Prostate gland (tissue), 2 donors: ENCODE measurements around the gene CRMP1.

Experiments
- POLR2AphosphoS5 ChIP-seq: sonication (generic); formaldehyde crosslinking; IDR thresholded peaks from one replicate; pipeline ENCODE4 v1.6.1; 2017; ENCODE audit warnings: antibody characterized with exemption
- TF ChIP-seq, protein P1 (sequence below), 4 experiments: fragments of 200-600 bp in 2 of 4; fragments of 450-650 bp in 2 of 4; sonication (generic) in 2 of 4; IDR thresholded peaks; 1 replicate in 3 of 4; 2 replicates in 1 of 4; pipeline ENCODE4 v1.5.1; 2016 to 2019; ENCODE audit warnings: antibody characterized with exemption in 4 of 4, mild to moderate bottlenecking in 2 of 4, moderate library complexity in 2 of 4

DNA sequence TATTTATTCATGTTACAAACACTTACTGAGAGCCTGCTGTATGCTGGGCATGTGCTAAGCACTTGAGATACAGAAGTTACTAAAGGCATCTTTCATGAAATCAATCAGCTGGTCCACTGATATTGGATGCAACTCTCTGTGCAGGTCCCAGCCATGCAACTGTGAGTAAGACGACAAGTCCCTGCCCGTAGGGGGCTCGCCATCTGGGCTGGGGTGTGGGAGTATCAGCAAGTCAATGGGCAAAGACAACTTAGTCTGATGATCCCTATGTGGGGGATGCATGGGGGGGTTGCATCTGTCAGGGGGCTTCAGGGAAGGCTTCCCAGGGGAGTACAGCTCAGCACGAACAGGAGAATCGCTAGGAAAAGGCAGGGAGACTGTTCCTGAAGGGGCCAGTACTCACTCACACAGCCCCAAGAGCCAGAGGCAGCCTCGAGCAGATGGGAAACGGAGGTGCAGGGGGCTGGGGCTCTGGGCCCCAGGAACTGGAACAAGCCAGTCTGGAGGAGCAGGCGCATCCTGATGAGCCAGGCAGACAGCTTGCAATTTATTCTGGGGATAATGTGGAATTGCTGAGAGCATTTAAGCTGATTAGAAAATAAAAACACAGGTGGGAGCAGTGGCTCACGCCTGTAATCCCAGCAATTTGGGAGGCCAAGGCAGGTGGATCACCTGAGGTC lies 40.2 kb downstream of the CRMP1 start:
- TF ChIP-seq, protein P1, sequence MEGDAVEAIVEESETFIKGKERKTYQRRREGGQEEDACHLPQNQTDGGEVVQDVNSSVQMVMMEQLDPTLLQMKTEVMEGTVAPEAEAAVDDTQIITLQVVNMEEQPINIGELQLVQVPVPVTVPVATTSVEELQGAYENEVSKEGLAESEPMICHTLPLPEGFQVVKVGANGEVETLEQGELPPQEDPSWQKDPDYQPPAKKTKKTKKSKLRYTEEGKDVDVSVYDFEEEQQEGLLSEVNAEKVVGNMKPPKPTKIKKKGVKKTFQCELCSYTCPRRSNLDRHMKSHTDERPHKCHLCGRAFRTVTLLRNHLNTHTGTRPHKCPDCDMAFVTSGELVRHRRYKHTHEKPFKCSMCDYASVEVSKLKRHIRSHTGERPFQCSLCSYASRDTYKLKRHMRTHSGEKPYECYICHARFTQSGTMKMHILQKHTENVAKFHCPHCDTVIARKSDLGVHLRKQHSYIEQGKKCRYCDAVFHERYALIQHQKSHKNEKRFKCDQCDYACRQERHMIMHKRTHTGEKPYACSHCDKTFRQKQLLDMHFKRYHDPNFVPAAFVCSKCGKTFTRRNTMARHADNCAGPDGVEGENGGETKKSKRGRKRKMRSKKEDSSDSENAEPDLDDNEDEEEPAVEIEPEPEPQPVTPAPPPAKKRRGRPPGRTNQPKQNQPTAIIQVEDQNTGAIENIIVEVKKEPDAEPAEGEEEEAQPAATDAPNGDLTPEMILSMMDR (IDR thresholded peaks at IDR 0.05), result no peak
- no peak for TF ChIP-seq POLR2AphosphoS5
